K562 (cell line): ENCODE measurements around the gene CD82. TPM values are rescaled to one million over a fixed set of nuclear protein-coding genes. Genes with fewer than 3 reads are reported as not detected.

Source experiments
- ATAC-seq: fragments of 200-7000 bp; cut with Tn5 transposase; 3 replicates; pipeline ENCODE4 v1.9.1; 2020; ENCODE audit warnings: moderate library complexity
- BruUV-seq: library from RNA; stranded (reverse); fragments of 400-500 nt; replicated peaks from 2 replicates; lab custom pipeline; 2021; lab: Mats Ljungman, UMichigan
- CTCF ChIA-PET: fragments of 300-600 bp; formaldehyde crosslinking; extraction: SDS; loops from one replicate; lab custom pipeline; 2021; ENCODE audit warnings: low intra/inter-chr PET ratio; lab: Yijun Ruan, JAX
- POLR2A ChIA-PET: fragments of 300-600, 350-650 bp; sonication (Branson Sonifier 250); formaldehyde crosslinking; extraction: SDS; loops from one replicate; lab custom pipeline; 2021; ENCODE audit warnings: antibody characterized with exemption, inconsistent platforms; lab: Yijun Ruan, JAX
- DNase-seq, 4 experiments: peaks; one replicate each; pipeline versions ENCODE4 v3.0.0 to v3.0.0-alpha.2; 2011 to 2018; ENCODE audit warnings: low spot score in 3 of 4, mixed read lengths in 3 of 4; ENCODE audit errors: extremely low read depth in 1 of 4
- FAIRE-seq: peaks from 2 replicates; lab custom pipeline; 2011; peaks lifted over from hg19 to GRCh38; lab: Jason Lieb, UNC
- H2AFZ ChIP-seq: 2 replicates; pipeline ENCODE4 v1.6.0; 2011; ENCODE audit warnings: low read depth, low read length, control low read depth, inconsistent platforms
- H3K27ac ChIP-seq: fragments of 200-600 bp; 3 replicates; pipeline ENCODE4 v1.8.0; 2011; ENCODE audit warnings: low read depth, mild to moderate bottlenecking, control low read depth, inconsistent platforms, low read length, moderate library complexity, mixed read lengths; ENCODE audit errors: extremely low read depth
- H3K27me3 ChIP-seq, 2 experiments: fragments of 300-600 bp in 1 of 2; 2 replicates in 1 of 2; 3 replicates in 1 of 2; pipeline versions ENCODE4 v1.6.0 to v1.8.0; 2011; ENCODE audit warnings: inconsistent platforms in 2 of 2, low read length in 2 of 2, mild to moderate bottlenecking in 1 of 2, mixed read lengths in 1 of 2, moderate library complexity in 1 of 2; ENCODE audit not compliant: control insufficient read depth in 2 of 2, insufficient read depth in 2 of 2
- H3K36me3 ChIP-seq: fragments of 300-600 bp; 3 replicates; pipeline ENCODE4 v1.8.0; 2011; ENCODE audit warnings: mild to moderate bottlenecking, low read length, inconsistent platforms; ENCODE audit not compliant: control insufficient read depth, insufficient read depth
- H3K4me1 ChIP-seq, 2 experiments: fragments of 200-600 bp in 1 of 2; replicated peaks in 1 of 2; 2 replicates in 1 of 2; 3 replicates in 1 of 2; pipeline versions ENCODE4 v1.5.1 to v1.8.0; 2011; ENCODE audit warnings: inconsistent platforms in 2 of 2, low read length in 2 of 2, mild to moderate bottlenecking in 1 of 2, mixed read lengths in 1 of 2, moderate library complexity in 1 of 2; ENCODE audit not compliant: control insufficient read depth in 2 of 2, insufficient read depth in 2 of 2
- H3K4me2 ChIP-seq: 2 replicates; pipeline ENCODE4 v1.6.1; 2011; ENCODE audit warnings: low read length, control low read depth, inconsistent platforms, mixed read lengths; ENCODE audit not compliant: insufficient read depth
- H3K4me3 ChIP-seq: fragments of 200-600 bp; sonication (generic), shearing (Covaris generic); 2 replicates; pipeline ENCODE4 v1.5.1; 2016; ENCODE audit warnings: control low read depth, inconsistent platforms
- H3K79me2 ChIP-seq: fragments of 200-600 bp; 3 replicates; pipeline ENCODE4 v1.8.0; 2011; ENCODE audit warnings: low read length, inconsistent platforms; ENCODE audit not compliant: control insufficient read depth, insufficient read depth
- H3K9ac ChIP-seq, 2 experiments: 2 replicates each; pipeline versions ENCODE4 v1.6.0 to v1.6.1; 2011; ENCODE audit warnings: low read depth in 2 of 2, low read length in 2 of 2, control low read depth in 1 of 2, inconsistent platforms in 1 of 2, mild to moderate bottlenecking in 1 of 2, mixed read lengths in 1 of 2; ENCODE audit not compliant: insufficient read depth in 1 of 2
- H3K9me1 ChIP-seq: one replicate; pipeline ENCODE4 v1.6.0; 2011; ENCODE audit warnings: inconsistent platforms, mild to moderate bottlenecking, low read length, moderate library complexity; ENCODE audit not compliant: control insufficient read depth, insufficient read depth
- H3K9me3 ChIP-seq: replicated peaks from 2 replicates; pipeline ENCODE4 v1.5.1; 2011; ENCODE audit warnings: low read depth, low read length, inconsistent platforms; ENCODE audit not compliant: control insufficient read depth, insufficient read depth
- H4K20me1 ChIP-seq: replicated peaks from 2 replicates; pipeline ENCODE4 v1.6.1; 2011; ENCODE audit warnings: low read length, inconsistent platforms, mixed read lengths; ENCODE audit not compliant: control insufficient read depth, insufficient read depth
- HMGXB4 ChIP-seq: sonication (generic); formaldehyde crosslinking; IDR thresholded peaks from 2 replicates; pipeline ENCODE4 v1.8.1; 2023; ENCODE audit warnings: mild to moderate bottlenecking, missing genetic modification reagents
- RAD21 ChIP-seq, 2 experiments: fragments of 250-450 bp in 1 of 2; fragments of 450-650 bp in 1 of 2; sonication (Bioruptor Pico) in 1 of 2; formaldehyde crosslinking in 1 of 2; IDR thresholded peaks in 1 of 2; conservative IDR thresholded peaks in 1 of 2; 2 replicates each; pipeline versions ENCODE4 v1.4.0 to v1.8.0; 2020 to 2022; ENCODE audit warnings: mild to moderate bottlenecking in 2 of 2, moderate library complexity in 1 of 2
- RFX7 ChIP-seq: fragments of 250-450 bp; sonication (Bioruptor Pico); IDR thresholded peaks from 2 replicates; pipeline ENCODE4 v1.5.1; 2021; ENCODE audit warnings: mild to moderate bottlenecking
- SFPQ ChIP-seq: fragments of 200-400 bp; formaldehyde crosslinking; IDR thresholded peaks from 2 replicates; pipeline ENCODE4 v1.6.1; 2017; ENCODE audit warnings: mild to moderate bottlenecking, low read depth, low read length, moderate library complexity
- ZBTB34 ChIP-seq: fragments of 250-450 bp; sonication (Bioruptor Pico); IDR thresholded peaks from 2 replicates; pipeline ENCODE4 v1.8.0; 2021; ENCODE audit warnings: mild to moderate bottlenecking, moderate library complexity
- ZNF280B ChIP-seq: fragments of 250-450 bp; sonication (Bioruptor Pico); IDR thresholded peaks from 2 replicates; pipeline ENCODE4 v1.5.1; 2021; ENCODE audit warnings: mild to moderate bottlenecking
- WGBS: fragments of 100-300 bp; shearing (Covaris generic); methylation state at CpG from one replicate; pipeline ENCODE4 v1.1.6; 2016; ENCODE audit warnings: low coverage, mixed read lengths; ENCODE audit not compliant: insufficient coverage; ENCODE audit errors: missing lambda C conversion rate; 5-methylcytosine and 5-hydroxymethylcytosine counted together
- in situ Hi-C: fragments of 300-500 bp; cut with MboI; formaldehyde crosslinking; loops from 4 replicates; pipeline ENCODE4 v1.15.0; 2018; ENCODE audit warnings: inconsistent platforms, mixed read lengths
- intact Hi-C: fragments of 100-400 bp; cut with micrococcal nuclease; formaldehyde crosslinking; loops from 2 replicates; pipeline ENCODE4 v1.14.2; 2022
- polyA plus RNA-seq, 8 experiments: library from polyadenylated mRNA; depleted of rRNA in 4 of 8; stranded (reverse) in 5 of 8; unstranded in 3 of 8; fragments of >200 nt; fragmentation: Nextera tagmentation in 2 of 8; fragmentation: Illumina TruSeq in 1 of 8; extraction: Ambion mirVana in 2 of 8; extraction: Trizol in 1 of 8; gene quantifications; 2 replicates each; pipeline versions ENCODE4 v1.2.1 to v1.2.3, GENCODE V29; 2011 to 2014; ENCODE audit warnings: inconsistent platforms in 1 of 8, missing spikeins in 1 of 8
- total RNA-seq, 7 experiments: library from RNA; depleted of rRNA in 6 of 7; stranded (reverse); fragments of >200 nt in 6 of 7; fragmentation: Illumina TruSeq in 2 of 7; extraction: Trizol in 2 of 7; gene quantifications; 2 replicates each; pipeline versions ENCODE4 v1.2.1 to v1.2.3, GENCODE V29; 2011 to 2021; ENCODE audit warnings: low replicate concordance in 1 of 7

Gene CD82
- total and polyA plus RNA-seq, 9 of the 15 experiments (the other 6 are each of a cell fraction or from before 2014, with no cell fraction given): 0.27 to 9.4 (median 3.0) TPM

GRCh38 chr11:44638032-44638431 is 72.6 kb downstream of the CD82 start:
- CTCF ChIA-PET: no interaction called here
- POLR2A ChIA-PET: no interaction called here
- no peak overlapping the region for H3K27ac ChIP-seq
- no peak overlapping the region for H3K4me3 ChIP-seq
- no peaks in the 10 kb centered on the region for H3K9me3 ChIP-seq
- no peak overlapping the region for H3K9ac ChIP-seq
- H2AFZ ChIP-seq: no peak overlapping the region
- 7% methylated on average over 7 of the region's 7 CpGs for WGBS
- no peak for ATAC-seq
- intact Hi-C loops: no loop called here
- H4K20me1 ChIP-seq: no peaks in the 10 kb centered on the region
- BruUV-seq: no TSS peak
- no peak for TF ChIP-seq RFX7 (CRISPR knock-in tag)
- no peak for TF ChIP-seq RAD21 (CRISPR knock-in tag; conservative IDR thresholded peaks at IDR 0.05 in 1 of 2, IDR thresholded peaks at IDR 0.05 in 1 of 2)
- no peak for TF ChIP-seq HMGXB4
- no peak for TF ChIP-seq ZNF280B (CRISPR knock-in tag)
- no peak for TF ChIP-seq ZBTB34 (CRISPR knock-in tag)
- no peak for TF ChIP-seq SFPQ
- no peaks in the 10 kb centered on the region for H3K79me2 ChIP-seq
- no peak overlapping the region for H3K4me2 ChIP-seq
- no peaks in the 10 kb centered on the region for H3K36me3 ChIP-seq
- H3K4me1 ChIP-seq: peaks cover 7 to 10% of the 10 kb centered on the region in 2 experiments; a peak in 4 of 5 replicates
- H3K27me3 ChIP-seq: peaks cover 3 to 30% of the 10 kb centered on the region in 2 experiments; a peak in 3 of 5 replicates
- in situ Hi-C loops: no loop called here
- no peak for FAIRE-seq
- no peak for DNase-seq
- no peaks in the 10 kb centered on the region for H3K9me1 ChIP-seq
